Activated CD4-positive, alpha-beta T cell treated with anti-CD3 and anti-CD28 coated beads, Interleukin-2, amount 50 U/mL, for 24 hours (primary cell): ENCODE results near the gene VN1R4.
"Not testable (repeated sequence)": the region's sequence is repeated elsewhere in the genome, so short reads cannot be mapped to it uniquely, and the experiment has no call there.

Experiments
- DNase-seq, 2 donors: peaks; one replicate each; pipeline ENCODE4 v3.0.0-alpha.2; 2020; ENCODE audit warnings: low read depth in 1 of 2, low spot score in 1 of 2

VN1R4 gene, protein sequence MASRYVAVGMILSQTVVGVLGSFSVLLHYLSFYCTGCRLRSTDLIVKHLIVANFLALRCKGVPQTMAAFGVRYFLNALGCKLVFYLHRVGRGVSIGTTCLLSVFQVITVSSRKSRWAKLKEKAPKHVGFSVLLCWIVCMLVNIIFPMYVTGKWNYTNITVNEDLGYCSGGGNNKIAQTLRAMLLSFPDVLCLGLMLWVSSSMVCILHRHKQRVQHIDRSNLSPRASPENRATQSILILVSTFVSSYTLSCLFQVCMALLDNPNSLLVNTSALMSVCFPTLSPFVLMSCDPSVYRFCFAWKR

GRCh38 chr19:53267623-53268022 is at the start of gene VN1R4:
Gene VN1R4 (minus strand): TSS chr19:53267723. CDS start chr19:53267665, 58 bp downstream.
- DNase-seq = not testable (repeated sequence)

GRCh38 chr19:53311897-53312296 is 44.4 kb upstream of the VN1R4 start:
- DNase-seq = no peak

DNA sequence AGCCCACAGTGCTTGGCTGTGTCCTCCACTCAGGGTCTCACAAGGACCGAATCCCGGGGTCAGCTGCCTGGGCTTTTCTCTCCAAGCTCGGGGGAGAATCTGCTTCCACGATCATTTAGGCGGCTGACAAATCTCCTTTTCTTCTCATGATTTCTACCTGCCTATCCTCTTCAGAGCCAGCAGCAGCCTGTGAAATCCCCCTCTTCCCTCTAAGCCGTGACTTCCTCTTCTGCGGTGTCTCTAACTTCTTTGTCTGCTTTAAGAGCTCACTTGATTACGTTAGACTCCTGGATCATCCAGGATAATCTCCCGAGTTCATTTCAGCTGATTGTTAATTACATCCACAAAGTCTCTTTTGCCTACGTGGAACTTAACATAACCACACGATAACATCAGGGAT is 43.5 kb upstream of the VN1R4 start:
- DNase-seq = no peak

DNA sequence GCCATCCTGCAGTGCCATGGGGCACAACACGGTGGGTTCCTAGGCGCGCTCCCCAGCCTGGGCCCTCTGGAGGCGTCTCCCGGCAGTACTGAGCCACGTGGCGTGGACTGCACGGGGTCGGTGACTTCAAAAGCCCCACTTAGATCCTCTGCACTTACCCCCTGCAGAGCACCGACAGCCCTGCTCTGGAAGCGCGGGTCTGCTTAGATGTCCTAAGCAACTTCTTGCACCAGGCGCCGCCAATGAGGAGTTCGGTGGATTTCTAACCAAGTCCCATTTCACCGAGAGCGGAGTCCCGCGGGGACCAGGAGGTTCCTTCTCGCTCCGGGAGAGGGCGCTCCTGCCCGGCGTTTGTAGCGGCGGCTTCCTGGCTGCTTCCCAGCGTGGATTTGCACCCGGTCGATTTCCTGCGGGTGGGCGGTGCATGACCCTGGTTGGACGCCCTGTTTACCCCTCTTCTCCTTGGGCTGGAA is 40.9 kb upstream of the VN1R4 start:
- no peak for DNase-seq

GRCh38 chr19:53301341-53301740 is 33.8 kb upstream of the VN1R4 start:
- DNase-seq = not testable (repeated sequence)

- DNase-seq = no peak
Measured at GRCh38 chr19:53294786-53295441, 27.4 kb upstream of the VN1R4 start.

DNA sequence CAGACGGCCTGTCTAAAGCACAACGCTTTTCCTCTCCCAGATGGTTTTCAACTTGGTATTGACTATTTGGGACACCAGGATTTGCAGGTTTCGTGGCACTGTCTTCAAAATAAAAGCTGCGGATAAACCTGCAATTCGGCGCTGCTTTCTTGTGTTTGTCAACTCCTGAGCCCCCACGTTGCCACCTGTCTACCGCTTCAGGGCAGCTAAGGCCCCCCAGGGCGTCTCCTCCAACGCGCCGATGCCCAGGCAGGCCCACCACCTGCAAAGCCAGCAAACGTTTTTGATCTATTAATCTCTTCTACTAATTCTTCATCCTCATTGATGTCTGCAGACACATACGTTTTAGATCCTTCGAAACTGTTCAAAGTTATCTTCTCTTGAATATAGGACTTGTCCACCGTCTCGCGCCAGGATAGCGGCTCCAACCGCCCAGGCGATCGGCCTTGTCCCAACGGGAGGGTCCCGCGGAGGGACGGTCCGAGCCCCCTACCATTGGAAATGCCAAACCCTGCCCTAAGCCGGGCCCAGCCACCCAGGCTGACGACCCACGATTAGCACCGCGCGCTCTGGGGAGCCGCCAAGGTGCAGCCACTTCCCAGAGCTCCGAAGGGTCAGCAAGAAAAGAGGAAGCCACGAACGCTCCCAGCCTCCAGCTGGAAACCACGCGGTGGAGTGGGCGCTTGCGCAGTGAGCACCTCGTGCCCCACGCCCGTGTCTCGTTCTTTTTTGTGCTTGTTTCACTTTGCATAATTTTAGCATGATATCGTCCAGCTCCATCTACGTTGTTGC is 23.4 kb upstream of the VN1R4 start:
- DNase-seq = no peak

DNA sequence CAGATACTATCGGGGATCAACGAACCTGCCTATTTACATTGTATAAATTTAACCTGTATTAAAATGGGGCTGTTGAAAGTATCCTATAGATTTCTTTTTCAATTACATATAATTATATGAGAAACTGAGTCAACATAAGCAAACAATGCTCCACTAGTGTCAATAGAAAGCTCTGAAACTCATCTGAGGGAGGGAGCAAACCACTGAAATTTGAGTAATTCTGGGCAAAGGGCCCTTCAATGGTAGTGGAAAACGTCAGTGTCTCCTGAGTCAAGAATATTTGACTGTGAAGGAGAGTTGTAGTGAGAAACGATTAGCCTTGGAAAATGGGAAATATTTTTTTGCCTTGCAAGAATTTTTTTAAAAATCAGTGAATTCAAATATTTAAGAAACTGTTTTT is 17.6 kb upstream of the VN1R4 start:
- no peak for DNase-seq

GRCh38 chr19:53281947-53282346 is 14.4 kb upstream of the VN1R4 start:
- not testable (repeated sequence) for DNase-seq

DNA sequence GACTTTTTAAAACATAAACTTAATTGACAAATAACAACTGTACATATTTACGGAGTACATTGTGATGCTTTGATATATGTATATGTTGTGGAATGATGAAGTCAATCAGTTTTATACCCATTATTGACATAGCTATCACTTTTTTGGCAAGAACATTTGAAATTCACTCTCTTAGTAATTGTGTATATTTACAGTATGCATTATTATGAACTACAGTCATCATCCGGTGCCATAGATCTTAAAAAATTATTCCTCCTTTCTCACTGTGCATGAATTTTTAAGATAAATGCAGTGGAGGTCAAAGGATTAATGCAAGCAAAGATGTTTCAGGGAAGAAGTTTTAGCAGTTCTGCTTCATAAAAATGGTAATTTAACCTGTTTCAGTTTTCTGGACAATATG is 8.0 kb upstream of the VN1R4 start:
- DNase-seq = no peak

DNA sequence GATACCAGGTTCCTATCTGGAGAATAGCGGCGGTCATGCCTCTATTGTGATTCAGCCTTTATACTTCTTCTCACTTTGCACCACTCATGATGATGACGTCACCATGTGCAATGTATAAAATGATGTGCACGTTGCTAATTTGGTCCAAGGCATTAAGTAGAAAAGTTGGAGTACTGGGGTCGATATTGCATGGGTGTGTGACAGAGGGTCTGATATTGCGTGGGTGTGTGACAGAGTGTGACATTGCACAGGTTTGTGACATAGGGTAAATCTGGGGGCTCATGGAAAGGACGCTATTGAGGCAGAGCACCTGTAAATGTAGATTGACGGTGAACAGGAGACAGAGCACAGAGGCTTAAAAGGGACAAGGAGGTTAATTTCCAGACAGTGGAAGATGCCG is 4.5 kb upstream of the VN1R4 start:
- no peak for DNase-seq

- not testable (repeated sequence) for DNase-seq
Measured at GRCh38 chr19:53269861-53270260, 2.3 kb upstream of the VN1R4 start.

DNA sequence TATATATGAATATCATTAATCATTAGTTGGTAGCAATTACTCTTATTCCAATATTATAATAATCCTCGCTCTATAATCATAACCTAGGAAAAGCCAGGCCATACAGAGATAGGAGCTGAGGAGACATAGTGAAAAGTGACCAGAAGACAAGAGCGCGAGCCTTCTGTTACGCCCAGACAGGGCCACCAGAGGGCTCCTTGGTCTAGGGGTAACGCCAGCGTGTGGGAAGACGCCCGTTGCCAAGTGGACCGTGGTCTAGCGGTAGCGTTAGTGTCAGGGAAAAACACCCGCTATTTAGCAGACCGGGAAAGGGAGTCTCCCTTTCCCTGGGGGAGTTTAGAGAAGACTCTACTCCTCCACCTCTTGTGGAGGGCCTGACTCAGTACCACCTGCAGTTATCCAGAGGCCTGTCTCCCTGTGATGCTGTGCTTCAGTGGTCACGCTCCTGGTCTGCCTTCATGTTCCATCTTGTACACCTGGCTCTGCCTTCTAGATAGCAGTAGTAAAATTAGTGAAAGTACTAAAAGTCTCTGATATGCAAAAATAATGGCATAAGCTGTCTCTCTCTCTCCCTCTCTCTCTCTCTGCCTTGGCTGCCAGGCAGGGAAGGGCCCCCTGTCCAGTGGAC is 9.7 kb downstream of the VN1R4 start, which contains the start of gene VN1R2:
TSS of gene VN1R2 (plus strand) at position 578 of the 628 bp plus-strand sequence. CDS start 84 bp downstream, outside the sequence.
- DNase-seq = not testable (repeated sequence)

DNA sequence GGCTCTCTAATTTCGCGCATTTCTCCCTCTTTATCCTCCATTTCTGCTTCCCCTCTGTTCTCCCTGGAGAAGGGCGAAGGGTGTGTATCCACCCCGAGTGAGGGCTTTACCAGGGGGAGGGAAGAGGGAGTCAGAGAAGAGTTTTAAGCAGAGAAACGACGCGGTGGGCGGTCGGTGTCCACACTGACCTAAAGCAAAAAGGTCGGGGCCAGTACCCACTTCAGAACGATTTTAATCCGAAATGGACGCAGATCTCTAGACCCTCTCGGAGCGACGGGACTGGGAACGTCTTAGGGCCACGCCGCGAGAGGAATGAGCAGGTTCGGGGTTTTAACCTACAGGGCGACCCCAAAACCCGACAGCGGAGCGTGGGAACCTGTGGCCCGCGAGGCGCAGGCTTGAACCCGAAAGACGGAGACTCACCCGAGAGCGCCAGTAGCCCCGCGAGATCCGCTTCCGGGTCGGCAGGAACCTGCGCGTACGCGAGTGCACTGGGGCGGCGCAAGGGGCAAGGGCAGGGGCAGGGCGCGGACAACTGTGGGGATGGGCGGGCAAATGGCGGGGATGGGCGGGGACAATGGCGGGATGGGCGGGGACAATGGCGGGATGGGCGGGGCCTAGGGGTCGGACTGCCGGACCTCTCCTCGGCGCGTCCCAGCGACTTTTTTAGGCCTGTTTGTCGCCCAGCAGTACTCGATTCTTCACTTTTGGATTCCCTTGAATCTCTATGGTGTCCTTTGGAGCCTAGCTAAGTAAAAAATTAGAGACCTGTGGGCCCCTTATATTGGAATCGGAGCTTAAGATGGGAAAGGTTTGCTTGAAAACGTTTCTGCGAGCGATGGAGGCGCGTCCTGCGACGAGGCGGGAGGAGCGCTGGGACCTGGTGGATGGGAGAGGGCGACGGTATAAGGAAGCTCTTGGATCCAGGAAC is 12.8 kb downstream of the VN1R4 start, which contains the start of gene ZNF677:
TSS of gene ZNF677 (minus strand) at position 463 of the 931 bp plus-strand sequence. CDS start 3,323 bp downstream, outside the sequence.
- peak; percentile 59 to 74 for DNase-seq

GRCh38 chr19:53246498-53246897 is 21.0 kb downstream of the VN1R4 start:
- DNase-seq = no peak

DNA sequence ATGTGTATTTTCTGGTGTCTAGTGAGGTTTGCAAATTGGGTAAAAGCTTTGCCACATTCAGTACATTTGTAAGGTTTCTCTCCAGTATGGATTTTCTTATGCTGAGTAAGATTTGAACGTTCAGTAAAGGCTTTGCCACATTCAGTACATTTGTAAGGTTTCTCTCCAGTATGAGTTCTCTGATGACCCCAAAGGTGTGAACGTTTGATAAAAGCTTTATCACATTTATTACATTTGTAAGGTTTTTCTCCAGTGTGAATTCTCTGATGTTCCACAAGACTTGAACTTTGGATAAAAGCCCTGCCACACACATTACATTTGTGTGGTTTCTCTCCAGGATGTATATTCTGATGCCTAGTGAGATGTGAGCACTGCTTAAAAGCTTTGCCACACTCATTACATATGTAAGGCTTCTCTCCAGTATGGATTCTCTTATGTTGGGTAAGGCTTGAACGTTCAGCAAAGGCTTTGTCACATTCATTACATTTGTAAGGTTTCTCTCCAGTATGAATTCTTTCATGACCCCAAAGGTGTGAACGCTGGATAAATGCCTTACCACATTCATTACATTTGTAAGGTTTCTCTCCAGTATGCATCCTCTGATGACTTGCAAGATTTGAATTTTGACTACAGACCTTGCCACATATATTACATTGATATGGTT is 30.3 kb downstream of the VN1R4 start:
- DNase-seq = no peak

DNA sequence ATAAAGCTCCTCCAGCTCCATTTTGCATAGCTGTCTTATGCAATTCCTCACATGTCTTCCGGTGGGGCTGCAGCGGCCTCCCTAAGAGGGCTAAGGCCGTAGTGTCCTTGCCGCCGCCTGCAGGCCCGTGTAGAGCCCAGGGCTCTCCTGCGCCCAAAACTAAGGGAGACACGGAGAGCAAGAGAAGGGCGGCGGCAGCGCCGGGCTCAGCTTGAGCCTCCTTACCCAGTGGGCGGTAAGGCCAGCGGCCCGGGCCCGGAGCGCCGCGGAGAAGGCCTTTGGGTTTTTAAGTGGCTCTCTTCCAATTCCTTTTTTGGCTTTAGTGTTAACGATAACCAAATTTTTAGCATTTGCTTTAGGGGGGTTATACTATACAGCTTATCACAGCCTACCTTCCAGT is 42.9 kb downstream of the VN1R4 start:
- DNase-seq = no peak

DNA sequence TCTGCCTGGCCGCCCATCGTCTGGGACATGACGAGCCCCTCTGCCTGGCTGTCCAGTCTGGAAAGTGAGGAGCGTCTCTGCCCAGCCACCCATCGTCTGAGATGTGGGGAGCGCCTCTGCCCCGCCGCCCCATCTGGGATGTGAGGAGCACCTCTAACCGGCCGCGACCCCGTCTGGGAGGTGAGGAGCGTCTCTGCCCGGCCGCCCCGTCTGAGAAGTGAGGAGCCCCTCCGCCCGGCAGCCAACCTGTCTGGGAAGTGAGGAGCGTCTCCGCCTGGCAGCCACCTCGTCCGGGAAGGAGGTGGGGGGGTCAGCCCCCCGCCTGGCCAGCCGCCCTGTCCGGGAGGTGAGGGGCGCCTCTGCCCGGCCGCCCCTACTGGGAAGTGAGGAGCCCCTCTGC is 44.8 kb downstream of the VN1R4 start:
- DNase-seq = not testable (repeated sequence)
